Osteoblast (primary cell): ENCODE results near the gene RASGRP4. TPM values are rescaled to one million over a fixed set of nuclear protein-coding genes. Genes with fewer than 3 reads are reported as not detected.

Source experiments
- DNase-seq: peaks from one replicate; pipeline ENCODE4 v3.0.0; 2011; ENCODE audit warnings: low spot score, mixed read lengths; ENCODE audit not compliant: insufficient read length; ENCODE audit errors: missing footprints
- H2AFZ ChIP-seq: 2 replicates; pipeline ENCODE4 v1.6.0; 2011; ENCODE audit warnings: mild to moderate bottlenecking, low read length
- H3K27ac ChIP-seq: 2 replicates; pipeline ENCODE4 v1.5.1; 2011; ENCODE audit warnings: mild to moderate bottlenecking, low read depth, low read length, moderate library complexity
- H3K27me3 ChIP-seq: 2 replicates; pipeline ENCODE4 v1.6.0; 2012; ENCODE audit warnings: mild to moderate bottlenecking, control low read depth, inconsistent platforms, low read length, moderate library complexity; ENCODE audit not compliant: insufficient read depth
- H3K36me3 ChIP-seq: 2 replicates; pipeline ENCODE4 v1.5.1; 2011; ENCODE audit warnings: mild to moderate bottlenecking, low read length, control low read depth, moderate library complexity; ENCODE audit not compliant: insufficient read depth
- H3K4me1 ChIP-seq: 2 replicates; pipeline ENCODE4 v1.5.1; 2011; ENCODE audit warnings: mild to moderate bottlenecking, low read length, control low read depth, moderate library complexity; ENCODE audit not compliant: insufficient read depth
- H3K4me2 ChIP-seq: 2 replicates; pipeline ENCODE4 v1.6.0; 2011; ENCODE audit warnings: mild to moderate bottlenecking, low read length; ENCODE audit not compliant: insufficient read depth
- H3K4me3 ChIP-seq: fragments of 200-600 bp; sonication (generic); 3 replicates; pipeline ENCODE4 v1.5.1; 2012; ENCODE audit warnings: mild to moderate bottlenecking, low read length, inconsistent platforms; ENCODE audit not compliant: insufficient read depth
- H3K79me2 ChIP-seq: 2 replicates; pipeline ENCODE4 v1.6.0; 2012; ENCODE audit warnings: mild to moderate bottlenecking, low read length, control low read depth, inconsistent platforms; ENCODE audit not compliant: insufficient read depth
- H3K9me3 ChIP-seq: 2 replicates; pipeline ENCODE4 v1.5.1; 2011; ENCODE audit warnings: low read depth, low read length, control low read depth
- H4K20me1 ChIP-seq: 2 replicates; pipeline ENCODE4 v1.6.0; 2012; ENCODE audit warnings: mild to moderate bottlenecking, low read length, control low read depth; ENCODE audit not compliant: insufficient read depth
- total RNA-seq: library from RNA; depleted of rRNA; stranded (reverse); fragments of >200 nt; gene quantifications from 2 replicates; pipeline ENCODE4 v1.2.3, GENCODE V29; 2012
- TF ChIP-seq, protein P1 (sequence below): IDR thresholded peaks from 2 replicates; pipeline ENCODE4 v1.5.1; 2011; ENCODE audit warnings: mild to moderate bottlenecking, low read depth, low read length, moderate library complexity; ENCODE audit errors: extremely low read depth

RASGRP4 gene
- total RNA-seq, 1 donor: not detected

- H3K27ac ChIP-seq: no peak overlapping the region
- peak; percentile 13 for DNase-seq
Observed at GRCh38 chr19:38434549-38435051, 8.6 kb upstream of the RASGRP4 start.

GRCh38 chr19:38433268-38433733 lies 7.3 kb upstream of the RASGRP4 start, which contains the start of gene RYR1:
RYR1 (plus strand) TSS chr19:38433691; CDS start chr19:38433830, 139 bp downstream.
- TF ChIP-seq, protein P1, sequence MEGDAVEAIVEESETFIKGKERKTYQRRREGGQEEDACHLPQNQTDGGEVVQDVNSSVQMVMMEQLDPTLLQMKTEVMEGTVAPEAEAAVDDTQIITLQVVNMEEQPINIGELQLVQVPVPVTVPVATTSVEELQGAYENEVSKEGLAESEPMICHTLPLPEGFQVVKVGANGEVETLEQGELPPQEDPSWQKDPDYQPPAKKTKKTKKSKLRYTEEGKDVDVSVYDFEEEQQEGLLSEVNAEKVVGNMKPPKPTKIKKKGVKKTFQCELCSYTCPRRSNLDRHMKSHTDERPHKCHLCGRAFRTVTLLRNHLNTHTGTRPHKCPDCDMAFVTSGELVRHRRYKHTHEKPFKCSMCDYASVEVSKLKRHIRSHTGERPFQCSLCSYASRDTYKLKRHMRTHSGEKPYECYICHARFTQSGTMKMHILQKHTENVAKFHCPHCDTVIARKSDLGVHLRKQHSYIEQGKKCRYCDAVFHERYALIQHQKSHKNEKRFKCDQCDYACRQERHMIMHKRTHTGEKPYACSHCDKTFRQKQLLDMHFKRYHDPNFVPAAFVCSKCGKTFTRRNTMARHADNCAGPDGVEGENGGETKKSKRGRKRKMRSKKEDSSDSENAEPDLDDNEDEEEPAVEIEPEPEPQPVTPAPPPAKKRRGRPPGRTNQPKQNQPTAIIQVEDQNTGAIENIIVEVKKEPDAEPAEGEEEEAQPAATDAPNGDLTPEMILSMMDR: no peak
- peaks cover 7% of the 10 kb centered on the region for H3K27me3 ChIP-seq
- H2AFZ ChIP-seq: no peak within 1 kb of the TSS
- no peaks in the 10 kb centered on the region for H3K9me3 ChIP-seq
- no peaks in the 10 kb centered on the region for H3K36me3 ChIP-seq
- H3K4me2 ChIP-seq: no peak within 1 kb of the TSS
- no peaks in the 10 kb centered on the region for H3K79me2 ChIP-seq
- peak; percentile 90 for DNase-seq
- no peak within 1 kb of the TSS for H3K27ac ChIP-seq
- no peaks in the 10 kb centered on the region for H4K20me1 ChIP-seq
- H3K4me3 ChIP-seq: no peak within 1 kb of the TSS
- no peaks in the 10 kb centered on the region for H3K4me1 ChIP-seq

More at GRCh38 chr19:38434549-38435051, 8.6 kb upstream of the RASGRP4 start:
- peaks cover 2% of the 10 kb centered on the region for H3K27me3 ChIP-seq
- H2AFZ ChIP-seq: no peak overlapping the region
- TF ChIP-seq, protein P1: no peak
- no peaks in the 10 kb centered on the region for H4K20me1 ChIP-seq
- H3K9me3 ChIP-seq: no peaks in the 10 kb centered on the region
- no peaks in the 10 kb centered on the region for H3K79me2 ChIP-seq
- no peak overlapping the region for H3K4me2 ChIP-seq
- H3K36me3 ChIP-seq: no peaks in the 10 kb centered on the region
- H3K4me3 ChIP-seq: no peak overlapping the region
- no peaks in the 10 kb centered on the region for H3K4me1 ChIP-seq

DNA sequence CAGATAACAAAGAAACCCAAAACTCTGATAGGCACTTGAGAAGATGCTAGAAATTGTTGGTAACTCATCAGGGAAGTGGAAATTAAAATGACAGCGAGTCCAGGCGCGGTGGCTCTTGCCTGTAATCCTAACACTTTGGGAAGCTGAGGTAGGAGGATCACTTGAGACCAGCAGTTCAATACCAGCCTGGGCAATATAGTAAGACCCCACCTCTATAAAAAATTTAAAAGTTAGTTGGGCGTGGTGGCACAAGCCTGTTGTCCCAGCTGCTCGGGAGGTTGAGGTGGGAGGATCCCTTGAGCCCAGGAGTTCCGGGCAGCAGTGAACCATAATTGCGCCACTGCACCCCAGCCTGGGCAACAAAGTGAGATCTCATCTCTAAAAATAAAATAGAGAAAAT lies 4.9 kb upstream of the RASGRP4 start:
- TF ChIP-seq, protein P1: no peak
- Histone ChIP-seq H3K27ac (no peak overlapping the region), H3K36me3 (no peaks in the 10 kb centered on the region), H3K4me1 (no peaks in the 10 kb centered on the region), H3K4me3 (no peak overlapping the region), H3K9me3 (no peaks in the 10 kb centered on the region), H2AFZ (no peak overlapping the region), H3K79me2 (no peaks in the 10 kb centered on the region), H4K20me1 (no peaks in the 10 kb centered on the region), H3K4me2 (no peak overlapping the region), H3K27me3 (peaks cover 10% of the 10 kb centered on the region)
- DNase-seq: peak; percentile 55

GRCh38 chr19:38429811-38430156 lies 3.8 kb upstream of the RASGRP4 start:
- no peak overlapping the region for H3K4me2 ChIP-seq
- no peak for DNase-seq
- no peak overlapping the region for H3K4me3 ChIP-seq
- no peak overlapping the region for H2AFZ ChIP-seq
- H3K36me3 ChIP-seq: no peaks in the 10 kb centered on the region
- peaks cover 10% of the 10 kb centered on the region for H3K27me3 ChIP-seq
- no peaks in the 10 kb centered on the region for H3K9me3 ChIP-seq
- no peaks in the 10 kb centered on the region for H4K20me1 ChIP-seq
- TF ChIP-seq, protein P1: no peak
- H3K27ac ChIP-seq: no peak overlapping the region
- H3K79me2 ChIP-seq: no peaks in the 10 kb centered on the region
- H3K4me1 ChIP-seq: no peaks in the 10 kb centered on the region
